Esophagus muscularis mucosa (tissue), 4 donors: Measurements from ENCODE around the gene SUCNR1.

Experiments
- EP300 ChIP-seq: sonication (generic); formaldehyde crosslinking; IDR thresholded peaks from one replicate; pipeline ENCODE4 v1.6.1; 2017; ENCODE audit warnings: antibody characterized with exemption
- POLR2A ChIP-seq: fragments of 450-650 bp; IDR thresholded peaks from one replicate; pipeline ENCODE4 v1.6.1; 2017; ENCODE audit warnings: antibody characterized with exemption, moderate library complexity, mild to moderate bottlenecking, low read depth
- TF ChIP-seq, protein P1 (sequence below), 3 experiments: fragments of 200-600 bp in 2 of 3; fragments of 450-650 bp in 1 of 3; sonication (generic) in 2 of 3; IDR thresholded peaks; one replicate each; pipeline ENCODE4 v1.5.1; 2017 to 2019; ENCODE audit warnings: antibody characterized with exemption in 3 of 3, mild to moderate bottlenecking in 2 of 3, moderate library complexity in 1 of 3

DNA sequence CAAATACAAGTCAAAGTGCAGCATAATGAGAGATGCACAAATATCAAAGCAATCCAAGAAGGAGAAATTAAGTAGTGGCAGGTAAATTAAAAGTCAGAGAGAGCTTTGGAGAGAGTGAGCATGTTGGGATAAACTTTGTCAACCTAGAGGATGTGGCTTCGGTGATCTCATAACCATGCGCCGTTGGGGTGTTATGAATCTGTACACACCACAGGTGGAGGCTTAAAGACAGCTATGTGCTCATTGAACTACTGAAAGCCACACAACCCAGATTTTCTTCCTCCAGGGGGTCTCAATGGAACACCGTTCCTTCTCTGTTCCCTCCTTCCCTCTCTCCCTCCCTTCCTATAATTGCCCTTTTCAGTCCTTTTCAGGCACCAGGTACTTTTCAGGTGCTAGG lies 52.0 kb downstream of the SUCNR1 start:
- TF ChIP-seq, protein P1, sequence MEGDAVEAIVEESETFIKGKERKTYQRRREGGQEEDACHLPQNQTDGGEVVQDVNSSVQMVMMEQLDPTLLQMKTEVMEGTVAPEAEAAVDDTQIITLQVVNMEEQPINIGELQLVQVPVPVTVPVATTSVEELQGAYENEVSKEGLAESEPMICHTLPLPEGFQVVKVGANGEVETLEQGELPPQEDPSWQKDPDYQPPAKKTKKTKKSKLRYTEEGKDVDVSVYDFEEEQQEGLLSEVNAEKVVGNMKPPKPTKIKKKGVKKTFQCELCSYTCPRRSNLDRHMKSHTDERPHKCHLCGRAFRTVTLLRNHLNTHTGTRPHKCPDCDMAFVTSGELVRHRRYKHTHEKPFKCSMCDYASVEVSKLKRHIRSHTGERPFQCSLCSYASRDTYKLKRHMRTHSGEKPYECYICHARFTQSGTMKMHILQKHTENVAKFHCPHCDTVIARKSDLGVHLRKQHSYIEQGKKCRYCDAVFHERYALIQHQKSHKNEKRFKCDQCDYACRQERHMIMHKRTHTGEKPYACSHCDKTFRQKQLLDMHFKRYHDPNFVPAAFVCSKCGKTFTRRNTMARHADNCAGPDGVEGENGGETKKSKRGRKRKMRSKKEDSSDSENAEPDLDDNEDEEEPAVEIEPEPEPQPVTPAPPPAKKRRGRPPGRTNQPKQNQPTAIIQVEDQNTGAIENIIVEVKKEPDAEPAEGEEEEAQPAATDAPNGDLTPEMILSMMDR (IDR thresholded peaks at IDR 0.05) = no peak
- no peak for TF ChIP-seq POLR2A
- no peak for TF ChIP-seq EP300
